Measurements from ENCODE around the gene COL6A3. TPM values are rescaled to one million over a fixed set of nuclear protein-coding genes. Genes with fewer than 3 reads are reported as not detected.

Gene COL6A3
- total and polyA plus RNA-seq, 9 of the 15 experiments (the other 6 are each of a cell fraction or from before 2014, with no cell fraction given): 0.07 to 4.1 (median 1.5) TPM

DNA sequence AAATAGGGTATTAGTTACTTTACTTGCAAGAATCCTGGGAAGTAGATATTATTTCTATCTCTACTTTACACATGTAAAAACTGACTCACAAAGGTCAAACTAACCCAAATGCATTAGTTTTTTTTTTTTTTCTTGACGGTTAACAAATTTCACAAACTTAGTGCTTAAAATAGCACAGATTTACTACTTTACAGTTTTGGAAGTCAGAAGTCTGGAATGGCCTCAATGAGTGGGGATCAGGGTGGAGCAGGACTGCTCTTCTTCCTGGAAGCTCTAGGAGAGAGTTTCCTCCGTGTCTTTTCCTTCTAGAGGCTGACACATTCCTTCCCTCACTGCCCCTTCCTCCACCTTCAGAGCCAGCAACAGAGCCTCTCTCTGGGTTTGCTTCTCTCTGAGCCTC is 117.2 kb downstream of the COL6A3 start:
- H3K36me3 ChIP-seq (ENCODE audit: control insufficient read depth, insufficient read depth, low read length): no peaks in the 10 kb centered on the region
- no peak overlapping the region for H3K9ac ChIP-seq (ENCODE audit: insufficient read depth in 1 of 2, low read depth in 2 of 2, low read length in 2 of 2)
- H3K4me2 ChIP-seq (ENCODE audit: insufficient read depth, low read length): no peak overlapping the region
- no peak overlapping the region for H3K4me3 ChIP-seq
- no peak for DNase-seq (ENCODE audit: extremely low read depth in 1 of 4, low spot score in 3 of 4)
- no peak for FAIRE-seq
- no peaks in the 10 kb centered on the region for H3K4me1 ChIP-seq (replicated peaks in 1 of 2; ENCODE audit: control insufficient read depth in 2 of 2, insufficient read depth in 2 of 2, low read length in 2 of 2)
- intact Hi-C loops (cut with micrococcal nuclease) (no loop called here), in situ Hi-C loops (cut with MboI) (no loop called here)
- CTCF ChIA-PET (ENCODE audit: low intra/inter-chr PET ratio): no interaction called here
- H3K27me3 ChIP-seq (ENCODE audit: control insufficient read depth in 2 of 2, insufficient read depth in 2 of 2, low read length in 2 of 2): 0 out of 5 replicates have a peak, but pooled peaks cover 0 to 9% of the 10 kb centered on the region in 2 experiments
- no peak overlapping the region for H3K27ac ChIP-seq (ENCODE audit: extremely low read depth, low read depth, low read length)
- no TSS peak for BruUV-seq (replicated peaks)
- WGBS (ENCODE audit: insufficient coverage, low coverage, missing lambda C conversion rate): 0% methylated on average over 1 of the region's 2 CpGs
- POLR2A ChIA-PET: no interaction called here
- no peak overlapping the region for H2AFZ ChIP-seq (ENCODE audit: low read depth, low read length)
- no peaks in the 10 kb centered on the region for H3K9me1 ChIP-seq (ENCODE audit: control insufficient read depth, insufficient read depth, low read length)
- no peak for ATAC-seq
- no peaks in the 10 kb centered on the region for H3K9me3 ChIP-seq (replicated peaks; ENCODE audit: control insufficient read depth, insufficient read depth, low read depth, low read length)
- H3K79me2 ChIP-seq (ENCODE audit: control insufficient read depth, insufficient read depth, low read length): no peaks in the 10 kb centered on the region
- TF ChIP-seq TCFL5 (CRISPR knock-in tag; conservative IDR thresholded peaks at IDR 0.05): no peak
- no peak for TF ChIP-seq HDAC6 (IDR thresholded peaks at IDR 0.05; ENCODE audit: low read depth, low read length)
- no peak for TF ChIP-seq FOS (IDR thresholded peaks at IDR 0.05; ENCODE audit: extremely low read depth, insufficient read length)
- no peak for TF ChIP-seq SMARCA4 (IDR thresholded peaks at IDR 0.05)
- no peak for TF ChIP-seq NONO (IDR thresholded peaks at IDR 0.05; ENCODE audit: low read depth in 2 of 2, low read length in 1 of 2)
- TF ChIP-seq BCL6 (CRISPR knock-in tag; IDR thresholded peaks at IDR 0.05): no peak
- TF ChIP-seq MCM5 (IDR thresholded peaks at IDR 0.05; ENCODE audit: low read depth): no peak
- TF ChIP-seq, protein P1, sequence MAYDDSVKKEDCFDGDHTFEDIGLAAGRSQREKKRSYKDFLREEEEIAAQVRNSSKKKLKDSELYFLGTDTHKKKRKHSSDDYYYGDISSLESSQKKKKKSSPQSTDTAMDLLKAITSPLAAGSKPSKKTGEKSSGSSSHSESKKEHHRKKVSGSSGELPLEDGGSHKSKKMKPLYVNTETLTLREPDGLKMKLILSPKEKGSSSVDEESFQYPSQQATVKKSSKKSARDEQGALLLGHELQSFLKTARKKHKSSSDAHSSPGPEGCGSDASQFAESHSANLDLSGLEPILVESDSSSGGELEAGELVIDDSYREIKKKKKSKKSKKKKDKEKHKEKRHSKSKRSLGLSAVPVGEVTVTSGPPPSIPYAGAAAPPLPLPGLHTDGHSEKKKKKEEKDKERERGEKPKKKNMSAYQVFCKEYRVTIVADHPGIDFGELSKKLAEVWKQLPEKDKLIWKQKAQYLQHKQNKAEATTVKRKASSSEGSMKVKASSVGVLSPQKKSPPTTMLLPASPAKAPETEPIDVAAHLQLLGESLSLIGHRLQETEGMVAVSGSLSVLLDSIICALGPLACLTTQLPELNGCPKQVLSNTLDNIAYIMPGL (CRISPR knock-in tag; IDR thresholded peaks at IDR 0.05): no peak
- no peak for TF ChIP-seq CTBP1 (IDR thresholded peaks at IDR 0.05; ENCODE audit: borderline replicate concordance)
- TF ChIP-seq MEF2D (tag; conservative IDR thresholded peaks at IDR 0.05; ENCODE audit: low read depth): no peak
- no peak for TF ChIP-seq SETDB1 (IDR thresholded peaks at IDR 0.05; ENCODE audit: low read length)
- TF ChIP-seq ARID1B (IDR thresholded peaks at IDR 0.05): no peak
- no peak for TF ChIP-seq SMARCA5 (IDR thresholded peaks at IDR 0.05)
- no peak for TF ChIP-seq CUX1 (CRISPR knock-in tag; IDR thresholded peaks at IDR 0.05)
- no peak for TF ChIP-seq YY1 (IDR thresholded peaks at IDR 0.05; ENCODE audit: borderline replicate concordance in 1 of 3, control insufficient read depth in 1 of 3, extremely low read depth in 1 of 3, insufficient read depth in 3 of 3, insufficient read length in 1 of 3, insufficient replicate concordance in 2 of 3, low read depth in 1 of 3, low read length in 2 of 3)
- H4K20me1 ChIP-seq (replicated peaks; ENCODE audit: control insufficient read depth, insufficient read depth, low read length): no peaks in the 10 kb centered on the region

Measured in K562 (cell line).